Stimulated activated CD4-positive, alpha-beta T cell treated with anti-CD3 and anti-CD28 coated beads, Interleukin-2, amount 100 ng/mL, for 24 hours (primary cell): ENCODE results near the gene NOTCH3.

Experiments
- DNase-seq, 2 donors: peaks; one replicate each; pipeline ENCODE4 v3.0.0-alpha.2; 2020

The NOTCH3 gene

DNA sequence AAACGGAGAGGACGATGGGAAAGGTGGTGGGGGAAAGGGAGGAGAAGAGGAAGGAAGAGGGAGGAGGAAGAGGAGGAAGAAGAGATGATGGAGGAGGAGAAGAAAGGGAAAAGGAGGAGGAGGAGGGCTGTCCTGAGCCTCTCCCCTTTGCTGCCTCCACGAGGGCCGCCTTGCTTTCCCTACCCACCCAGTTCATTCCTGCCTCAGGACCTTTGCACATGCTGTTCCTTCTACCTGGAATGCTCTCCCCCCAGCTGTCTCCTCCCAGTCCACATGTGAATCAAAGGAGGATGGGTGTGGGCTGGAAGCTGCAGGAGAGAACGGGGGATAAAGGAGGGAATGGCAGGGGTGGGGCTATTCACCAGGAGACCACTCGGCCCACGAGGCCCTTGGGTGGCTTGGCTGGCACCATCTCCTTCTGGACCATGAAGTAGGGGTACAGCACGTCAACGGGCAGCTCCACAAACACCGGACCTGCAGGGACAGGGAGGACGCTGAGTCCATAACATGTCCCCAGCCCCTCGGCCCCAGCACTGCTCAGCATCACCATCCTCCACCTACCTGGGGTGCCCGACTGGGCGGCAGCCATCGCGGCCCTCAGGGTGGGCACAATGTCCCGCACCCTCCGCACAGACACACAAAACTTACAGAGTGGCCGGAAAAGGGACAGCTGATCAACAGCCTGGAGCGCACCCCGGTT, 78.3 kb downstream of the NOTCH3 start:
- no peak for DNase-seq

DNA sequence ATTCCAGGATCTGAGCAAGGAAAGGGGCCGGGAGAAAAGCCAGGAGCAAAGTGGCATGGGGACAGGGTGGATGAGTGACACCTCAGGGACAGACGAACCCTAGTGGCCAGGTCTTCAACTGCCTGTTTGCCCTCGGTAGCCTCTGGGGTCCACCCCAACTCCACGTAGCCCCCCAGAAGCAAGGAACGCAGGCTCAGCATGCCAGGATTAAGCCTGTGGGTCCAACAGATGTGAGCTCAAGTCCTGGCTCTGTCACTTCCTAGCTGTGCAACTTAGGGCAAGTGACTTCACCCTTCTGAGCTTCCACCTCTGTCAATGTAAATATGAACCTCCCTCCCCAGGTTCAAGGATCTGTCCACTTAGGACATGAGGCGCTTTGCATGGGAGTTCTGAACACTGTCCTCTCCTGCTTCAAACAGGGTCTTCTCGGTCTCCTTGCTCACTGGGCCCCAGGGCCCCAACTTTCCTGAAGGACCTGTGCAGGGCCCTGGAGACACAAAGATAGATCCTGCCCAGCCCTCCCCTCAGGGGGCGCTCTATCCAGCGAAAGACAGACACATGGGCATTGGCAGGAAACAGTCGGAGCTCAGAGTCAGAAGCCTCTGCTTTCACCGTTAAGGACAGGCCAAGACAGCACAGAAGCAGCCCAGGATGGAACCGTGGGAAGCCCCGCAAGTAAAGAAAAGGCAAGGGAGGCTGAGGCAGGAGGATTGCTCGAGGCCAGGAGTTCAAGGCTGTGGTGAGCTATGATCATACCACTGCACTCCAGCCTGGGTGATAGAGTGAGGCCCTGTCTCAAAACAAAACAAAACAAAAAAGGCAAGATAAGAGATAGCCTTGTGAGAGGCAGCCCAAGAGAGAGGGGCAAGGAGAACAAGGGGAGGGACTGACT, 80.4 kb downstream of the NOTCH3 start:
- DNase-seq, result no peak

DNA sequence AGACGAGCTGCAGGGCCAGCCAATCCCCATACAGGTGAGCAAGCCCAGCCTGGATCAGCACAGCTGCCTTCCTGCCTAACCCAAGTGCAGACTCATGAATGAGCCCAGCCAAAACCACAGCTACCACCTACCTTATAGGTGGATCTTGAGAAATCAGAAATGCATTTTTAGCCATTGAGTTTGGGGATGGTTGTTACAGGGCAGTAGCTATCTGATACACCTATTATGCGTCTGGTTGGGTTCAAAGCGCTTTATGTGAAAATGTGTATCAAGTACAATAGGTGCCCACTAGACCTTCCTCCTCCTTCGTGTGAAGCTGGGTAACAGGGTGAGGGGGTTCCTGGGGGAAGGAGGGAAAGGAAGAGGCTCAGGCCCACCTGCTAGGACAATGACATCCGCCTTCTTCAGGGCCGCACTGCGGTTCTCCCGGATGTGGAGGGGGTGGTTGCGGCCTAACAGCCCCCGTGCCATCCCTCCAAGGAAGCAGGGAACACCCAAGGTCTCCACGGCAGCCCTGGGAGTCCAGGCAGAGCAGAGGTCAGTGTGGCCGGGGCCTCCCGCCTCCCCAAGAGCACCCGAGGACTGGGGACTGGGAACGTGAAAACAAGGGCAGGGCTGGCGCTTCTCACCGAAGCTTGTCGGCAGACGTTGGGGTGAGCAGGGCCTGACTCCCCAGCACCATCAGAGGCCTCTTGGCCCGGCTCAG, 81.9 kb downstream of the NOTCH3 start:
- no peak for DNase-seq

- no peak for DNase-seq
These were observed 82.5 kb downstream of the NOTCH3 start for GRCh38 chr19:15118248-15118647.

GRCh38 chr19:15116856-15117255, 83.9 kb downstream of the NOTCH3 start:
- DNase-seq, result no peak

DNA sequence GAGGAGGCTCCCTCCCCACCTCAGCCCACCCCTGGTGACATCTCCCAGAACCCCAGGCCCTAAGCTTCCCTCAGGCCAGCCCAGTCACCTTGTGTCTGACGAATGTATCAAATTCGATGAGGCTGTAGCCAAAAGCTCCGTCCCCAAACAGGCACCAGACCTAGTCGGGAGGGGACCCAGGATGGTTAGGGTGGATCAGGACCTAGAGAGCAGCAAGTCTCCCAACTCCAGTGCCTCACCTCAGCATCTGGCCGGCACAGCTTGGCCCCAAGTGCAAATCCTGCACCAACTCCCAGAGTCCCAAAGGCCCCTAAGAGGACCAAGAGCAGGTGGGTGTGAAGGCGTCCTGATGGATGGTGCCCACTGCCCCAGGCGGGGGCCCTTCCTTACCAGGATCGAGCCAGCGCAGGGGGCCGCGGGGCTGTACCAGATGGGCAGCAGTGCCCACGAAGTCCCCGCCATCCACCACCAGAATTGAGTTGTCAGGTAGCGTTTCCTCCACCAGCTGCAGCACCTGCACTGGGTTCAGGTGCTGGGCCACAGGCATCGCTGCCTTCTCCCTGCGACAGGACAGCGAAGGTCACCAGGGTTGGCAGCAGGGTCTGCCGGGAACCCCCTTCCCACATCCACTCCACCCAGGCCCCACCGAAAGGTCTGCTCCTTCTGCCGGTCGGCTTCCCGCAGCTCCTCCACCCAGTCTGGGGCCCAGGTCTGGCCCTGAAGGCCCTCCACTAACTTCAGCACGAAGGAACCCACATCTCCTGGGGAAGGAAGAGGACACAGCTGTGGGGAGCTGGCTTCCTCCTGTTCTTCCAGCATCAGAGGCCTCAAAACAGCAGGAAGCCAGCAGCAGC, 84.8 kb downstream of the NOTCH3 start:
- DNase-seq, result no peak

DNA sequence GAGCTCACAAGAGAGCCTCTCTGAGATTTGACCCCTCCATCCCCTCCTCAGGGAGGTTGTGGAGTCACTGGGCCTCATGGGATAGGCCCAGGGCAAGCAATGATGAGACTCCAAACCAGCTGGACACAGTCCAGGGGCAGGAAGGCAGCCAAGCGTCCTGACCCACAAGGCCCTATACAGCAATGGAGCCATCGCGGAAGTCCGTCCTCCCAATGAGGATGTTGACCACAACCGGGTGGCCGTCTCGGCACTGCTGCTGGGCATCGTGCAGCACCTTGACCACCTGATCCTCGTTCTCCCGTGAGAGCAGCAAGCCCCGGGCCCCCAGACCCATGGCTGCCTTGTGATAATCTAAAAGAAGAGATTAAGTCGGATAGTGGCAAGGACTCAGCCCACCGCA, 85.7 kb downstream of the NOTCH3 start:
- no peak for DNase-seq

DNA sequence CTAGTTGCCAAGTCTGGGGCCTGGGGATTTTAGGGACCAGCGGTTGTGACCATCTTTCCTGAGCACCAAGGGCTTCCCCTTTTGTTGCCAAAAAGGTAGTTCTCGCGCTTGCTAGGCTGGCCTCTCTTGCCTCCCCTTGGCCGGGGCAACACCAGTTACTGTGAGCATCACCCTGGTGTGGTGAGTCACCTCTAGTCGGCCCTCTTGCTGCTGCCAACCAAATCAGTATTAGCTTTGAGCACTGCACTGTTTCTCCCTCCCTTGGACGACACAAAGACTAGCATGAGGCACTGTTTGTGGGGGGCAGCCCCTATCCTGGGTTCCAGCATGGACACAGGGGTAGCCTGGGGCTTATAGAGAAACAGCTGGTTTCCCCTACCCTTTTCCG, 86.6 kb downstream of the NOTCH3 start:
- DNase-seq, result no peak

DNA sequence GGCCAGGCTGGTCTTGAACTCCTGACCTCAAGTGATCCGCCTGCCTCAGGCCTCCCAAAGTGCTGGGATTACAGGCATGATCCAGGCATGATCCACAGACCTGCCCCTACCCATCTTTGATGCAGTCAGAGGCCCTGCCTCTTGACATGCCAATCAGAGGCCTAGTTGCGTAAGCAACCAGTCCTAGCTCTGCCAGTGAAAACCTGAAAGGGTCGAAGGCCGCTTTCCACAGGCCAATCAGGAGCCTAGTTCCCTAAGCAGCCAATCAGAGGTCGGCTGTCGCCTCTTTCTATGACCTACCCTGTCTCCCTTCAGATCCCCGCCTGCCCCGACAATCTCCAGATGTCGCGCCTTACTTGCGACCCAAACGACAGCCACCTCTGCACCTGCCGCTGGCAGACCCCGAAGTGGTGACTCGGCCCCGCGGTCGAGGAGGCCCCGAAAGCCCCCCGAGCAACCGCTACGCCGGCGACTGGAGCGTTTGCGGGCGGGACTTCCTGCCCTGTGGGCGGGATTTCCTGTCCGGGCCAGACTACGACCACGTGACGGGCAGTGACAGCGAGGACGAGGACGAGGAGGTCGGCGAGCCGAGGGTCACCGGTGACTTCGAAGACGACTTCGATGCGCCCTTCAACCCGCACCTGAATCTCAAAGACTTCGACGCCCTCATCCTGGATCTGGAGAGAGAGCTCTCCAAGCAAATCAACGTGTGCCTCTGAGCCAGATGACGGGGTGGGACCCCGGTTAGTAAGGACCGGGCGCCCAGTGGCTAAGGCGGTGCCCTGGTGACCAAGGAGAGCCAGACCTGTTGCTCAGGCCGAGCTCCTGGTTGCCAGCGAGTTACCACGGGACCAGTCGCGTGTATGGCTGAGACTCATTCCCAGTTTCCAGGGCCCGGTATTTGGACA, 87.3 kb downstream of the NOTCH3 start:
- no peak for DNase-seq

DNA sequence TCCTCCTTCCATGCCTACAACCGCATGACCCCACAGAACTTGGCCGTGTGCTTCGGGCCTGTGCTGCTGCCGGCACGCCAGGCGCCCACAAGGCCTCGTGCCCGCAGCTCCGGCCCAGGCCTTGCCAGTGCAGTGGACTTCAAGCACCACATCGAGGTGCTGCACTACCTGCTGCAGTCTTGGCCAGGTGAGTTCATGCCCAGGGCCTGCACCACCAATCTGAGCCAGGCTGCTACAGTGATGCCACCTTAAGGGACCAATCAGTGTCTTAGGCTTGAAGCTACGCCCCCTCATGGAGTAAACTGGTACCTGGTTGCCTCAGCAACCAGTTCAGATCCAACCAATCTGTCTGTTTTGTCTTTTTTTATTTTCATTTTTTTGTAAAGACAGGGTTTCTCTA, 88.4 kb downstream of the NOTCH3 start:
- no peak for DNase-seq

DNA sequence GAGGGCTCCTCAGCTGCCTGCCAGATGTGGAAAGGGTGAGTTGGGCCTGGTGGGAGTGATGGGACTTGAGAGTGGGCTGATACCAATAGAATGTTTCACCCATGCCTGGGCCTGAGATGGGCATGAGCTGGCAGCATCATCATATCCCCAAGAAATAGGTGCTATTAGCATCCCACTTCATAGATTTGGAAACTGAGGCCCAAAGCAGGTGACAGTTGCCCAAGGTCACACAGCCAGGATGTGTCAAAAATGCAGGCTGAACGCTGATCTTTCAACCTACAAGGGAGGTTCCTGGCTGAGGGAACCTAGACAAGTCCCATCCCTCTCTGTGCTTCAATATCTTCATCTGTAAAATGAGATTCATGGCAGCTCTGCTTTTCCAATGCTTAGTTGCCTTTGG, 89.0 kb downstream of the NOTCH3 start:
- DNase-seq, result no peak

GRCh38 chr19:15110418-15110815, 90.4 kb downstream of the NOTCH3 start:
- DNase-seq, result no peak

GRCh38 chr19:15109768-15110417, 90.9 kb downstream of the NOTCH3 start:
- no peak for DNase-seq
